K562 (cell line): Measurements from ENCODE around the gene MSL3. TPM values are rescaled to one million over a fixed set of nuclear protein-coding genes. Genes with fewer than 3 reads are reported as not detected.

Experiments
- ATAC-seq: fragments of 200-7000 bp; cut with Tn5 transposase; 3 replicates; pipeline ENCODE4 v1.9.1; 2020; ENCODE audit warnings: moderate library complexity
- BruUV-seq: library from RNA; stranded (reverse); fragments of 400-500 nt; replicated peaks from 2 replicates; lab custom pipeline; 2021; lab: Mats Ljungman, UMichigan
- CTCF ChIA-PET: fragments of 300-600 bp; formaldehyde crosslinking; extraction: SDS; loops from one replicate; lab custom pipeline; 2021; ENCODE audit warnings: low intra/inter-chr PET ratio; lab: Yijun Ruan, JAX
- POLR2A ChIA-PET: fragments of 300-600, 350-650 bp; sonication (Branson Sonifier 250); formaldehyde crosslinking; extraction: SDS; loops from one replicate; lab custom pipeline; 2021; ENCODE audit warnings: antibody characterized with exemption, inconsistent platforms; lab: Yijun Ruan, JAX
- DNase-seq, 4 experiments: peaks; one replicate each; pipeline versions ENCODE4 v3.0.0 to v3.0.0-alpha.2; 2011 to 2018; ENCODE audit warnings: low spot score in 3 of 4, mixed read lengths in 3 of 4; ENCODE audit errors: extremely low read depth in 1 of 4
- FAIRE-seq: peaks from 2 replicates; lab custom pipeline; 2011; peaks lifted over from hg19 to GRCh38; lab: Jason Lieb, UNC
- H2AFZ ChIP-seq: 2 replicates; pipeline ENCODE4 v1.6.0; 2011; ENCODE audit warnings: low read depth, low read length, control low read depth, inconsistent platforms
- H3K27ac ChIP-seq: fragments of 200-600 bp; 3 replicates; pipeline ENCODE4 v1.8.0; 2011; ENCODE audit warnings: low read depth, mild to moderate bottlenecking, control low read depth, inconsistent platforms, low read length, moderate library complexity, mixed read lengths; ENCODE audit errors: extremely low read depth
- H3K27me3 ChIP-seq, 2 experiments: fragments of 300-600 bp in 1 of 2; 2 replicates in 1 of 2; 3 replicates in 1 of 2; pipeline versions ENCODE4 v1.6.0 to v1.8.0; 2011; ENCODE audit warnings: inconsistent platforms in 2 of 2, low read length in 2 of 2, mild to moderate bottlenecking in 1 of 2, mixed read lengths in 1 of 2, moderate library complexity in 1 of 2; ENCODE audit not compliant: control insufficient read depth in 2 of 2, insufficient read depth in 2 of 2
- H3K36me3 ChIP-seq: fragments of 300-600 bp; 3 replicates; pipeline ENCODE4 v1.8.0; 2011; ENCODE audit warnings: mild to moderate bottlenecking, low read length, inconsistent platforms; ENCODE audit not compliant: control insufficient read depth, insufficient read depth
- H3K4me1 ChIP-seq, 2 experiments: fragments of 200-600 bp in 1 of 2; replicated peaks in 1 of 2; 2 replicates in 1 of 2; 3 replicates in 1 of 2; pipeline versions ENCODE4 v1.5.1 to v1.8.0; 2011; ENCODE audit warnings: inconsistent platforms in 2 of 2, low read length in 2 of 2, mild to moderate bottlenecking in 1 of 2, mixed read lengths in 1 of 2, moderate library complexity in 1 of 2; ENCODE audit not compliant: control insufficient read depth in 2 of 2, insufficient read depth in 2 of 2
- H3K4me2 ChIP-seq: 2 replicates; pipeline ENCODE4 v1.6.1; 2011; ENCODE audit warnings: low read length, control low read depth, inconsistent platforms, mixed read lengths; ENCODE audit not compliant: insufficient read depth
- H3K4me3 ChIP-seq: fragments of 200-600 bp; sonication (generic), shearing (Covaris generic); 2 replicates; pipeline ENCODE4 v1.5.1; 2016; ENCODE audit warnings: control low read depth, inconsistent platforms
- H3K79me2 ChIP-seq: fragments of 200-600 bp; 3 replicates; pipeline ENCODE4 v1.8.0; 2011; ENCODE audit warnings: low read length, inconsistent platforms; ENCODE audit not compliant: control insufficient read depth, insufficient read depth
- H3K9ac ChIP-seq, 2 experiments: 2 replicates each; pipeline versions ENCODE4 v1.6.0 to v1.6.1; 2011; ENCODE audit warnings: low read depth in 2 of 2, low read length in 2 of 2, control low read depth in 1 of 2, inconsistent platforms in 1 of 2, mild to moderate bottlenecking in 1 of 2, mixed read lengths in 1 of 2; ENCODE audit not compliant: insufficient read depth in 1 of 2
- H3K9me1 ChIP-seq: one replicate; pipeline ENCODE4 v1.6.0; 2011; ENCODE audit warnings: inconsistent platforms, mild to moderate bottlenecking, low read length, moderate library complexity; ENCODE audit not compliant: control insufficient read depth, insufficient read depth
- H3K9me3 ChIP-seq: replicated peaks from 2 replicates; pipeline ENCODE4 v1.5.1; 2011; ENCODE audit warnings: low read depth, low read length, inconsistent platforms; ENCODE audit not compliant: control insufficient read depth, insufficient read depth
- H4K20me1 ChIP-seq: replicated peaks from 2 replicates; pipeline ENCODE4 v1.6.1; 2011; ENCODE audit warnings: low read length, inconsistent platforms, mixed read lengths; ENCODE audit not compliant: control insufficient read depth, insufficient read depth
- E4F1 ChIP-seq: fragments of 250-450 bp; sonication (Bioruptor Pico); IDR thresholded peaks from 2 replicates; pipeline ENCODE4 v1.5.0; 2021; ENCODE audit warnings: mild to moderate bottlenecking, borderline replicate concordance
- ELK1 ChIP-seq: sonication (generic); formaldehyde crosslinking; IDR thresholded peaks from 2 replicates; pipeline ENCODE4 v1.8.1; 2022; ENCODE audit warnings: missing genetic modification reagents
- FOXJ2 ChIP-seq: fragments of 200-800 bp; sonication (Bioruptor generic); IDR thresholded peaks from 2 replicates; pipeline ENCODE4 v1.6.1; 2016; ENCODE audit warnings: missing genetic modification characterization, missing compliant biosample characterization
- GABPB2 ChIP-seq: fragments of 250-450 bp; sonication (Bioruptor Pico); conservative IDR thresholded peaks from 2 replicates; pipeline ENCODE4 v1.5.1; 2021; ENCODE audit warnings: mild to moderate bottlenecking
- HMGN3 ChIP-seq: IDR thresholded peaks from 2 replicates; pipeline ENCODE4 v1.6.1; 2011; ENCODE audit warnings: borderline replicate concordance, low read depth, mild to moderate bottlenecking, mixed read lengths, low read length; ENCODE audit not compliant: insufficient read length; ENCODE audit errors: extremely low read depth
- PHF21A ChIP-seq: fragments of 450-650 bp; IDR thresholded peaks from 2 replicates; pipeline ENCODE4 v1.6.1; 2017; ENCODE audit warnings: low read depth, borderline replicate concordance
- U2AF2 ChIP-seq: fragments of 200-400 bp; formaldehyde crosslinking; optimal IDR thresholded peaks from 2 replicates; pipeline ENCODE3; 2017; ENCODE audit warnings: low read depth, mild to moderate bottlenecking, low read length
- WGBS: fragments of 100-300 bp; shearing (Covaris generic); methylation state at CpG from one replicate; pipeline ENCODE4 v1.1.6; 2016; ENCODE audit warnings: low coverage, mixed read lengths; ENCODE audit not compliant: insufficient coverage; ENCODE audit errors: missing lambda C conversion rate; 5-methylcytosine and 5-hydroxymethylcytosine counted together
- in situ Hi-C: fragments of 300-500 bp; cut with MboI; formaldehyde crosslinking; loops from 4 replicates; pipeline ENCODE4 v1.15.0; 2018; ENCODE audit warnings: inconsistent platforms, mixed read lengths
- intact Hi-C: fragments of 100-400 bp; cut with micrococcal nuclease; formaldehyde crosslinking; loops from 2 replicates; pipeline ENCODE4 v1.14.2; 2022
- polyA plus RNA-seq, 8 experiments: library from polyadenylated mRNA; depleted of rRNA in 4 of 8; stranded (reverse) in 5 of 8; unstranded in 3 of 8; fragments of >200 nt; fragmentation: Nextera tagmentation in 2 of 8; fragmentation: Illumina TruSeq in 1 of 8; extraction: Ambion mirVana in 2 of 8; extraction: Trizol in 1 of 8; gene quantifications; 2 replicates each; pipeline versions ENCODE4 v1.2.1 to v1.2.3, GENCODE V29; 2011 to 2014; ENCODE audit warnings: inconsistent platforms in 1 of 8, missing spikeins in 1 of 8
- total RNA-seq, 7 experiments: library from RNA; depleted of rRNA in 6 of 7; stranded (reverse); fragments of >200 nt in 6 of 7; fragmentation: Illumina TruSeq in 2 of 7; extraction: Trizol in 2 of 7; gene quantifications; 2 replicates each; pipeline versions ENCODE4 v1.2.1 to v1.2.3, GENCODE V29; 2011 to 2021; ENCODE audit warnings: low replicate concordance in 1 of 7

Gene MSL3
- total and polyA plus RNA-seq, 9 of the 15 experiments (the other 6 are each of a cell fraction or from before 2014, with no cell fraction given) = 21.3 to 39.9 (median 27.1) TPM

- no peak for DNase-seq
- TF ChIP-seq U2AF2 (no peak), FOXJ2 (tag) (no peak), PHF21A (no peak), E4F1 (CRISPR knock-in tag) (no peak), GABPB2 (CRISPR knock-in tag) (no peak), HMGN3 (no peak), ELK1 (CRISPR knock-in tag) (no peak)
- intact Hi-C loops = no loop called here
These were observed 17.2 kb upstream of the MSL3 start for GRCh38 chrX:11740794-11741193.

More at GRCh38 chrX:11740794-11741193, 17.2 kb upstream of the MSL3 start:
- Histone ChIP-seq H3K4me3 (no peak overlapping the region), H3K27me3 (peaks cover 0 to under 1% of the 10 kb centered on the region in 2 experiments; a peak in 2 of 5 replicates), H2AFZ (no peak overlapping the region), H3K4me2 (no peak overlapping the region), H3K27ac (no peak overlapping the region), H3K9me1 (no peaks in the 10 kb centered on the region), H3K79me2 (no peaks in the 10 kb centered on the region), H3K9me3 (no peaks in the 10 kb centered on the region), H3K9ac (no peak overlapping the region), H4K20me1 (no peaks in the 10 kb centered on the region), H3K36me3 (no peaks in the 10 kb centered on the region), H3K4me1 (peaks cover 0 to 3% of the 10 kb centered on the region in 2 experiments; a peak in 1 of 5 replicates)
- POLR2A ChIA-PET = no interaction called here
- in situ Hi-C loops = no loop called here
- ATAC-seq (no peak), FAIRE-seq (no peak)
- BruUV-seq = no TSS peak
- CTCF ChIA-PET = no interaction called here
- 3% methylated on average over 3 of the region's 3 CpGs for WGBS
